ENCODE measurements around the gene LSM4. TPM values are rescaled to one million over a fixed set of nuclear protein-coding genes. Genes with fewer than 3 reads are reported as not detected.
A peak's percentile ranks its signal among the peaks of the same experiment; 100 is the strongest.

The LSM4 gene
- total RNA-seq, 2 donors from 2014 or later: 280 to 379 TPM

DNA sequence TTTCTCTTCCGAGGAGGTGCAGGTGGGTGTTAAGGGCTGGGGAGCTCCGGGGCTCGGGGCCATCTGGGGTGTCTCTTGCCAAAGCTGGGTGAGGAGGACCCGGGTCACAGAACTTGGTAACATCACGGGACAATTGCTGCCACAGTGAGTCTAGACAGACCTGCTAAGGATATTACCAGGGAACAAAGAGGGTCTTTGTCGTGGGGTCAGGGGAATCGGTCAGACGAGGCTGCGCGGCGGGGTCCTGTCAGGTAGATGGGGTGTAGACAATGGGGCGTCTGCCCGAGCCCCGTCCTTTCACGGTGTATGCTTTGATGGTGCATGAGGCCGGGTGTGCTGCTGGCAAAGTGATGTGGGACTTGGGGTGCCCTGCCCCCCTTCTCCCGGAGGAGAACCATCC lies 25.3 kb upstream of the LSM4 start:
- no peak for ATAC-seq
- no peak for DNase-seq (ENCODE audit: low spot score in 2 of 2)
- Mint-ChIP-seq H3K9me3 (no peaks in the 10 kb centered on the region), H3K36me3 (no peaks in the 10 kb centered on the region), H3K27ac (peak overlapping the region in 1 of 2 donors; percentile 75)

DNA sequence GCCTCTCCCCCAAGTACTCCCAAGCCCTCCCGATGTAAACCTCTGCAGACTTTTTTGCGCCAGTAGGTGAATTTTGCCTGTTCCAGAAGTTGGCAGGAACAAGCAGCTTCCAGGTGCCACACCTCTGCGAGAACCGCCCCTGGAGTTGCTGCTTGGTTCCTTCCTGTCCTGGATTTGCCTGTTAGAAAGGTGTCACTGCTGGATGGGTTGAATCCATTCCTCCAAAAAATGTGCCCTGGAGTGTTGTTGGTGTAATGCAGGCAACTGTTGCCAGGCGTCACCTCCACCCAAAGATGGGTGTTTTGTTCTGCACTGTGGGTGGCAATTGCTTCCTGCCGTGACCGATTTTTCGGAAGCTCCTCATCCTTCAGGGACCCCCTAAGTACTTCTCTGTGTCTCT lies 23.2 kb upstream of the LSM4 start:
- no peak for ATAC-seq
- peaks cover 0 to 5% of the 10 kb centered on the region in 2 donors for H3K36me3 Mint-ChIP-seq
- H3K27ac Mint-ChIP-seq: no peak overlapping the region
- no peaks in the 10 kb centered on the region for H3K9me3 Mint-ChIP-seq
- DNase-seq (ENCODE audit: low spot score in 2 of 2): no peak

DNA sequence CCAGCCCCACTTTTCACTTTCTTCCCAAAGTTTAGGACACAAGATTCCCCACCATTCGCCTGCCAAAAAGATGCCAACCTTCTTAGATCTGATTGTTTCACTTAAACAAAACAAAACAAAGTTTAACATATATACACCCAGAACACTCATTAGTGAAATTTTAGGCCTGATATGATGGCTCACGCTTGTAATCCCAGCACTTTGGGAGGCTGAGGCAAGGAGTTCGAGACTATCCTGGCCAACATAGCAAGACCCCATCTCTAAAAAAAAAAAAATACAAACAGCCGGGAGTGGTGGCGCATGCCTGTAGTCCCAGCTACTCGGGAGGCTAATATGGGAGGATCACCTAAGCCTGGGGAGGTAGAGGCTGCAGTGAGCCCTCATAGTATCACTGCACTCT lies 22.4 kb upstream of the LSM4 start:
- ATAC-seq (no peak), DNase-seq (ENCODE audit: low spot score in 2 of 2) (no peak)
- Mint-ChIP-seq H3K27ac (peak overlapping the region in 1 of 2 donors; percentile 57), H3K36me3 (peaks cover 0 to 5% of the 10 kb centered on the region in 2 donors), H3K9me3 (no peaks in the 10 kb centered on the region)

DNA sequence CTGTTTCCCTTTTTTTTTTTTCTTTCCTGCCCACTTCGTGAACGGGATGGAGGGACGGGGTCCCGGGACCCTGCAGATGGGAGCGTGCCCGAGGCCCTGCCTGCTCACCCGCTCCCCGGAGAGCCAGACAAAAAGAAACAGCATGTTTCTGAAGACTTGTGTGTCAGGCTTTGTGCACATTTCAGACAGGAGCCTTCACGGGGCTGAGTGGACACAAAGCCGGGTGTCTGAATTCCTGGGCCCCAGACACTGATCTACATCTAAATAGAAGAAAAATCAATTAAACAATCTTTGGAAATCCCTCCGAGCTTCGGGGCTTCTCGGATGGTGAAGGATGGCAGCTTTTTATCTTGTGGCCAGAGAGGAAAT lies 21.7 kb upstream of the LSM4 start:
- Mint-ChIP-seq H3K27ac (no peak overlapping the region), H3K9me3 (no peaks in the 10 kb centered on the region), H3K36me3 (peaks cover 0 to 5% of the 10 kb centered on the region in 2 donors)
- ATAC-seq (no peak), DNase-seq (ENCODE audit: low spot score in 2 of 2) (no peak)

DNA sequence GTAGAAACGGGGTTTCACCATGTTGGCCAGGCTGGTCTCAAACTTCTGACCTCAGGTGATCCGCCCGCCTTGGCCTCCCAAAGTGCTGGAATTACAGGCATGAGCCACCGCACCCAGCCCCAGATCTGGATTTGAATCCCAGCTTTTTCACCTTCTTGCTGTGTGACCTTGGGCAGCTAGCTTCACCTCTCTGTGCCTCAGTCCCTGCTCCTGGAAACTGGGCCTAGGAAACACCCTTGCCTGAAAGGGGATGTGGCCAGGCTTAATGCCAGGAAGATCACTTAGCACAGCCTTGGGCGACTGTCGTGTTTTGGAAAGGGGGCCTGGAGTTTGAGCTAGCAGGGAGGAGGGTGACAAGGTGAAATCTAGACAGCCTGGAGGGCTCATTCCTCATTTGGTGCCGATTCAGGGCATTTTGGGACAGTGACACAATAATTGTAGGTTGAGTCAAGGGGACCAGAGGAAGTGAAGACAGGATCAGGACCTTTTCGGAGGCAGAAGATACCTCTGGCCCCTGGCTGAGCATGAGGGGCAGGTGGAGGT lies 19.3 kb upstream of the LSM4 start:
- no peak for ATAC-seq
- Mint-ChIP-seq H3K36me3 (peaks cover 0 to 5% of the 10 kb centered on the region in 2 donors), H3K9me3 (no peaks in the 10 kb centered on the region), H3K27ac (peak overlapping the region; percentile 25 to 41)
- DNase-seq (ENCODE audit: low spot score in 2 of 2): no peak

DNA sequence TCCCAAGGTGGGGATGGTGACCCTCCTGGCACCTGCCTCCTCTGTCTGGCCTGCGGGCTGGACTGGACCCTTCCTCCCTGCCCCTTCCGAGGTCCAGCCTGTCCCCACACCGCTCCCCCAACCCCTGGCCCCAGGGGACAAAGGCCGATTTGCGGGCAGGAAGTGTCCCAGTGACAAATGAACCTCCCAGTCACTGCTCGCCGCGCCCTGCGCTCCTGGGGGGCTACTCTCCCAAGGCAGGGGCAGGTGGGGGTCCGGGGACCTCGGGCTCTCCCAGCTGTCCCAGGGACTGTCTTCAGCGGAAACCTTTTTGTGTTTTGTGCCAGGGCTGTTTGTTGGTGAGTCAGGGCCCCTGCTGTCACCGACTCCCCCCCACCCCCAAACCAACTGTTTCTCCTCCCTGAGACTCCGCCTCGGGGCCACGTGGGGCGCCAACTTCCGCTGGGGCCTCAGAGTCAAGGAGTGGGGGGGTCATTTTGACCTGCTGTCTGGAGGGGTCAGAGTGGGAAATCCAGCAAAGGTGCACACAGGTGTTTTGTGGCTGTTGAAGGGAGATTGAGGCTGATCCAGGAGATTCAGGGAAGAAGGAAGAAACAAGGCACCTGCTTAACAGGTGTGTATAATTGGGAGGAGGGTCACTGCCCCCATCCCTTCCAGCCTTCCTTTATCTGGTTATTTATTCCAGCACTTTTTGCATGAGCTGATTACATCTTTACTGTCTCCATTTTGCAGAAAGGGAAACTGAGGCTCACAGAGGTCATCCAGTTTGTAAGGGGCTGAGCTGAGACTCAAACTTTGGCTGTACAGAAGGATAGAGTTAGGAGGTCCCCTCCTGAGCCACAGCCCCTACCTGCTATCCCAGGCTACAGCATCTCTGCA lies 18.4 kb upstream of the LSM4 start:
- H3K27ac Mint-ChIP-seq: peak overlapping the region; percentile 41 to 81
- DNase-seq (ENCODE audit: low spot score in 2 of 2) (peak in 1 of 2 donors; percentile 69), ATAC-seq (peak; percentile 80 to 86)
- no peaks in the 10 kb centered on the region for H3K9me3 Mint-ChIP-seq
- peaks cover 0 to 5% of the 10 kb centered on the region in 2 donors for H3K36me3 Mint-ChIP-seq

DNA sequence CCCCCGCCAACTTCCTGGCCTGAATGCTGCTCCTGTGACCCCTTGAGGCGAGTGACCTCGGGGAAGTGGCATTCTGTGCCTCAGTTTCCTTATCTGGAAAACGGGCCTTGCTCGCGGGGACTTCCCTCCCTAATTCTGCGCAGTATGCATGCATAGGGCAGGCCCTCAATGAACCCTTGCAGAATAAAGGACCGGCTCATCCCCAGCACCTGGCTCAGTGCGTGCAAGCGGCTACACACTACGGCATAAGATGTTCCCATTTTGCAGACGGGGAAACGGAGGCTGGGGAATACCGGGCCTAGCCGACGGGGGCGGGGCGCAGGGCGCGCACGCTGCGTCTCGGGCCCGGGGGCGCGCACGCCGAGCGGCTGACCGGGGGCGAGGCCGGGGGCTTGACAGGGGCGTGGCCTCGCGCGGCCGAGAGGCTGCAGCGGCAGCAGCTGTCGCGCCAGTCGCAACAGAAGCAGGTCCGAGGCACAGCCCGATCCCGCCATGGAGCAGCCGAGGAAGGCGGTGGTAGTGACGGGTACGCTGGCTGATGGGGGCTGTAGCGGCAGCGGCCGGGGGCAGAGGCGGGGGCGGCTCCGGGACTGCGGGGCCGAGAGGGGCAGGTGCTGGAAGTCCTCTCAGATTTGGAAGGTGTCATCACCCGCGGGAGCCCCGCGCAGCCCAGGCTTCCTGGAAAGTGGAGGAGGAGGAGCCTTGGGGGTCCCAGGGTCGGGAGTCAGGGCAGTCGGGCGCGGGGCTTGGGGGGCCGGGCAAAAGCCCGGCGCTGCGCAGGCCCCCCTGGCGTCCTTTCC lies 17.5 kb upstream of the LSM4 start, which contains the start of gene PGPEP1:
PGPEP1 (plus strand) TSS at position 409 of the 800 bp plus-strand sequence; CDS start at position 493, 84 bp downstream.
- DNase-seq (ENCODE audit: low spot score in 2 of 2): peak; percentile 81 to 83

DNA sequence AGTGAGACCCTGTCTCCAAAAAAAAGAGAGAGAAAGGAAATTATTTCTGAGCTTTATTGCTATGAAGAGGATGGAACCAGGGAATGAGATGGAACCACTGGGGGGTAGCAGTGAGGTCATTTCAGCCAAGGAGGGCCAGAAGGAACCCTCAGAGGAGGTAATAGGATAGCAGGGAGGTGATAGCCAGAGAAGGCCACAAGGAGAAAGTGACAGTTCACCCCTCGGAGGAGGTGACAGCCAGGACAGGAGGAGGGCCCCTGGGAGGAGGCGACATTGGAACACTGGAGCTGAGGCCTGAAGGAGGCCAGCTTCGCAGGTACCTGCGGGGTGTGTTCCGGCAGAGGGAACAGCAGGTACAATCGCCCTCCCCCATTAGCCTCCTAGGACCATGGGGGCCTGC lies 16.8 kb upstream of the LSM4 start:
- ATAC-seq: peak; percentile 8 to 32
- Mint-ChIP-seq H3K9me3 (no peaks in the 10 kb centered on the region), H3K27ac (peak overlapping the region in 1 of 2 donors; percentile 41), H3K36me3 (peaks cover 0 to 5% of the 10 kb centered on the region in 2 donors)
- DNase-seq (ENCODE audit: low spot score in 2 of 2): no peak

More for the DNA sequence above, 17.5 kb upstream of the LSM4 start, which contains the start of gene PGPEP1:
- peak; percentile 73 to 74 for ATAC-seq
- Mint-ChIP-seq H3K27ac (peak within 1 kb of the TSS; percentile 41 to 81), H3K36me3 (peaks cover 0 to 5% of the 10 kb centered on the region in 2 donors), H3K9me3 (no peaks in the 10 kb centered on the region)

DNA sequence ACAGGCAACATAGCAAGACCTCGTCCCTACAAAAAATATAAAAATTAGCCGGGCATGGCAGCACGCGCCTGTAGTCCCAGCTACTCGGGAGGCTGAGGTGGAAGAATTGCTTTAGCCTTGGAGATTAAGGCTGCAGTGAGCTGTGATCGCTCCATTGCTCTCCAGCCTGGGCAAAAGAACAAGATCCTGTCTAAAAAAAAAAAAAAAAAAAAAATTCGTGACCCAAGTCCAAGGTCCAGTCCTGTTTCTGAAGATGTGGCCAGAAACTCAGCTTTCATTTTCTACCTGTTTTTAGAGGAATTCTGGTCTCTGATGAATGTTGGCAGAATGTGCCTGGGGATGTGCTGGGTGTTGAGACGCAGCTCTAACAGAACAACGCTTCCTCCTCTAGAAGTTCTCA lies 15.7 kb upstream of the LSM4 start:
- no peak for ATAC-seq
- Mint-ChIP-seq H3K9me3 (no peaks in the 10 kb centered on the region), H3K27ac (no peak overlapping the region), H3K36me3 (peaks cover 0 to 5% of the 10 kb centered on the region in 2 donors)
- no peak for DNase-seq (ENCODE audit: low spot score in 2 of 2)

DNA sequence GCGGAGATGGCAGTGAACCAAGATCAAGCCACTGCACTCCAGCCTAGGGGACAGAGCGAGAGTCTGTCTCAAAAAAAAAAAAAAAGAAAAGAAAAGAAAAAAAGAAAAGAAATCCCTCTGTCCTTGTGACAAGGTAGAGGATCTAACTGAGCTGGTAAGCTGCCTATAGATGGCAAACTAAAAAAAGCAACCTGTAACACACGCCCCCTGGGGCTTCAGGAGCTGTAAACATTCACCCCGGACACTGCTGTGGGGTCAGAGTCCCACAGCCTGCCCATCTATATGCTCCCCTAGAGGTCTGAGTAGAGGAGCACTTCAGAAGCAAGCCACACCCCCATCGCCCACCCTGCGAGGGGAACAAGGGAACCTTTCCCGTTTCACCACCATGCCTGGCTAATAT lies 13.2 kb upstream of the LSM4 start:
- Mint-ChIP-seq H3K27ac (no peak overlapping the region), H3K36me3 (peaks cover 0 to 1% of the 10 kb centered on the region in 2 donors), H3K9me3 (no peaks in the 10 kb centered on the region)
- ATAC-seq: no peak
- DNase-seq (ENCODE audit: low spot score in 2 of 2): no peak

DNA sequence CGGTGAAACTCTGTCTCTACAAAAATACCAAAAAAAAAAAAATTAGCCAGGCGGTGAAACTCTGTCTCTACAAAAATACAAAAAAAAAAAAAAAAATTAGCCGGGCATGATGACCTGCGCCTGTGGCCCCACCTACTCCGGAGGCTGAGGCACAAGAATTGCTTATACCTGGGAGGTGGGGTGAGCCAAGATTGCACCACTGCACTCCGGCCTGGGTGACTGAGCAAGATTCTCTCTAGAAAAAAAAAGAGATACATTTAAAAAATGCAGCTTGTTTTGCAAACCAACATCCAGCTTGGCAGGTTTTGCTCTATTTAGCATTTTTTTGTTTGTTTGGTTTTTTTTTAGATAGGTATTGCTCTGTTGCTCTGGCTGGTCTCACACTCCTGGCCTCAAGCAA lies 10.8 kb upstream of the LSM4 start:
- H3K27ac Mint-ChIP-seq: no peak overlapping the region
- no peaks in the 10 kb centered on the region for H3K36me3 Mint-ChIP-seq
- DNase-seq (ENCODE audit: low spot score in 2 of 2): no peak
- ATAC-seq: no peak
- no peaks in the 10 kb centered on the region for H3K9me3 Mint-ChIP-seq

DNA sequence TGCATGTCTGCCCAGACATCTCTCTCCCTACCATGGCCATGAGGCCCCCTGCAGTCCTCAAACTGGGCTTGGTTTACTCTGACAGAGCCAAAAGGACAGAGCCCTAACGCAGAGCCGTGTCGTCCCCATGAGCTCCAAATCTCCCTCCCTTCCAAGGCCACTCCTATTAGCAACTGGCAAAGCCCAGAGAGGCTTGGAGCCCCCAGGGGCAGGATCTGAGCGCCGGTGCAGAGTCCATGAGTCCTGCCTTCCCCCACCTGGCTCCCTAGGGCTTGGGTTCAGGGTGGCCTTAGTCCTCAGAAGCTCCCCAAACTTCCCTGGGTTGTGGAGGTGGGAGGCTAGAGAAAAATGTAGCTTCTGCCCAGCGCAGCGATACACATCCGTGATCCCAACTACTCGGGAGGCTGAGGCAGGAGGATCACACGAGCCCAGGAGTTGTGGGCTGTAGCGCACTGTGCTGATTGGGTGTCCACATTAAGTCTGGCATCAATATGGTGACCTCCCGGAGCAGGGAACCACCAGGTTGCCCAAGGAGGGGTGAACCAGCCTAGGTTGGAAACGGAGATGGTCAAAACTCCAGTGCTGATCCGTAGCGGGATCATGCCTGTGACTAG lies 10.1 kb upstream of the LSM4 start:
- Mint-ChIP-seq H3K36me3 (no peaks in the 10 kb centered on the region), H3K27ac (no peak overlapping the region), H3K9me3 (no peaks in the 10 kb centered on the region)
- DNase-seq (ENCODE audit: low spot score in 2 of 2): no peak
- no peak for ATAC-seq

DNA sequence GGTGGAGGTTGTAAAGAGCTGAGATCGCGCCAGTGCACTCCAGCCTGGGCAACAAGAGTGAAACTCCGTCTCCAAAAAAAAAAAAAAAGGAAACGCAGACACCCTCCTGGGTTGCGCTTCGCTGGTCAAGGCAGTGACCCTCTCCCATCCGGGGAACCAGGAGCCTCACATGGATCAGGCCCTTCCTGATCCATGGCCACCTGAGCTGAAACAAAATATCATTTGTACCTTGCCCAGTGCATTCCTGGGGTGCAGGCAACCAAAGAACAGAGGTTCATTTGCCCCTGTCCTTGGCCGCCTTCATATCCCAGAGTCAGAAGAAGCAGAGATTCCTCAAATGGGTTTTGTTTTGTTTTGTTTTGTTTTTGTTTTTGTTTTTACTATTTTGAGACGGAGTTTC lies 8.0 kb upstream of the LSM4 start:
- Mint-ChIP-seq H3K27ac (no peak overlapping the region), H3K9me3 (no peaks in the 10 kb centered on the region), H3K36me3 (no peaks in the 10 kb centered on the region)
- ATAC-seq (no peak), DNase-seq (ENCODE audit: low spot score in 2 of 2) (no peak)

DNA sequence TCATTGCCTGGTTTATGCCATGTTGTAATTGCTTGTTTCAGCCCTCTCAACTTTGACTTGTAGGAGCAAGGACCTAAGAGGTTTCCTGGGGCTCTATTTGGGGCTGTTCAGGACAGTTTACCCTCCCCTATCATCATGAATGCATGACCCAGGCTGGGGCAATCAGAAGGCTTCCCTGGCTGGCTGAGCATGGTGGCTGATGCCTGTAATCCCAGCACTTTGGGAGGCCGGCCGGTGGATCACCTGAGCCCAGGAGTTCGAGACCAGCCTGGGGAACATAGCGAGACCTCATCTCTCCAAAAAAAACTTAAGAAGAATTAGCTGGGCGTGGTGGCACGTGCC lies 6.1 kb upstream of the LSM4 start:
- DNase-seq (ENCODE audit: low spot score in 2 of 2) (no peak), ATAC-seq (no peak)
- H3K27ac Mint-ChIP-seq: no peak overlapping the region
- H3K36me3 Mint-ChIP-seq: no peaks in the 10 kb centered on the region
- no peaks in the 10 kb centered on the region for H3K9me3 Mint-ChIP-seq

DNA sequence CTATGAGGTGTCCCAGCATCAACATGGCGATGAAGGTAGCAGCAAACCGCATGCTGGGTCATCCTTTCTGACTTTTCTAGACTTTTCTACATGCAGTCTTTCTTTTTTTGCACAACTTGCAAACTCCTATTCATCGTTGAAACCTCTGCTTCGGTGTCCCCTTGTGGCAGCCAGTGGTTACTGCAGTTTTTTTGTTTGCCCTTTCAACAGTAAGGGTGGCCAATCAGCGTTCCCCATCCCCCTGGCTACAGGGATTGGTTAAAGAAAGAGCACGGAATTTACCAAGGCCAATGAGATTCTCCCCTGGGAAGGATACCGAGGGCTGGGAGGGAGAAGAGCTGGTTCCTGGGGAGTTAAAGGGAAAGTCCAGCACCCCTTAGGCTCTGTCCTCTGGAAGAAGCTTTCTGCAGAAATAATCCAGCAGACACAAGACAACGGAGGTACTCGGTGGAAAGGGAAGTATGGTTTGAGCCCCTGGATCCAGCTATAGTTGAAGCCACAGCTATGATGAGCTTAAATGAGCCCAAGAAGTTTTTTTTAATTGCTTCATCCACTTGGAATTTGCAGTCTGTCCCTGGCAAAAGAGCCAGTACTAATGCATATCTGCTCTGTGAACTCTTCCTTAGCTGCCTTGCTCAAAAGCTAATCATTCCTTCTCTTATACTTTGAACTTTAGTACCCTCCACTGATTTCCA lies 5.6 kb upstream of the LSM4 start:
- H3K27ac Mint-ChIP-seq: peak overlapping the region in 1 of 2 donors; percentile 22
- H3K9me3 Mint-ChIP-seq: no peaks in the 10 kb centered on the region
- ATAC-seq (peak; percentile 100), DNase-seq (ENCODE audit: low spot score in 2 of 2) (peak; percentile 83 to 88)
- H3K36me3 Mint-ChIP-seq: no peaks in the 10 kb centered on the region

DNA sequence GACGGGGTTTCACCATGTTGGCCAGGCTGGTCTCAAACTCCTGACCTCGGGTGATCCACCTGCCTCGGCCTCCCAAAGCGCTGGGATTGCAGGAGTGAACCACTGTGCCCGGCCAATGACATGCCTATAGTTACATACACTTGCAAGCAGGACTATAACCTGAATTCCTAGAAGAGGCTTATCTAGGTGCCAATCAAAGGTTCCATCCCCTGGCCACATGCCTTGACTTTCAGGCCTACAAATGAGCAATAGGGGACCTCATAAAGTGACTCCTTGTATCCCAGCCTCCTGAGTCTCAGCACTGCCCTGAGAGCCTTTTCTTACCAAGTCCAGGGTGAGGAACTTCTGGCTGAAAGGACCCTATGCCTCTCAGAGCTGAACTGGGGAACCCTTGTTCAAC lies 3.9 kb upstream of the LSM4 start:
- Mint-ChIP-seq H3K27ac (no peak overlapping the region), H3K9me3 (no peaks in the 10 kb centered on the region), H3K36me3 (peaks cover 9 to 10% of the 10 kb centered on the region in 2 donors)
- no peak for ATAC-seq
- DNase-seq (ENCODE audit: low spot score in 2 of 2): no peak
